Retina (tissue), 1 donor: ENCODE results near the gene COL27A1.

Experiments
- DNase-seq: peaks from one replicate; pipeline ENCODE4 v3.0.0-alpha.2; 2016

Gene COL27A1

DNA sequence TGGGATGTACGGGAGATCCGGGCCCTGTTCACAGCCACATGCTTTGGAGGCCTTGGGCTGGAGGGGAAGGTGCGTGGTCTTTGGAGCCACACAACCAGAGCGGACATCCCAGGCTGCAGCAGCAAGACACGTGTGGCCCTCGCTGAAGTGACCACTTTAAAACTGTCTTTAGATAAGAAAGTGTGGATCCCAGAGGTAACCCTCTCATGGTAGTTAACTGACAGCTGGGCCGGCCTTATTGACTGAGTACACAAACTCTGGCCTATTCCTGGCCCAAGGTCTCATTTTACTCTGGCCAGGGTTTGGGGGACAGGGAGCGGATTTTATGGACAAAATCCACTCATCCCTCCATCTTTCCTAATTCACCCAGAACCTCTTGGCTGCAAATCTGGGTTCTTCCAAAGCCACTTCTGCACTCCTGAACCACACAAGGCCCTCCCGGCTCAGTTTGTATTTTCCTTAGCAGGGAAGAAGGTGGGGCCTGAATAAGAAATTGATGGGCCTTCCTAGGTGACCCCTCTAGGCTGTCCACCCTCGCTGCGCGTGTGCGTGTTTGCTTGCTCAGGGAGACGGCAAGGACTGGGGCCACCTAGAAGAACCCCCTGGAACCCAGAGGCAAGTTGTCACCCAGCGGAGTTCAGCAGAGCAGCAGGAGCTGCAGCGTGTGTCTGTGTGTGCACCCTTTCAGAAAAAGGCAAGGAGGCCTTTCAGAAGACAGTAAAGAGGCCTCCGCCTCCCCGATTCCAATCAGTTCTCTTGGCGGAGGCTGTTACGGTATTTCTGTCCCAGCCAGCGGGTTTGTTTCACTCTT is 94.3 kb downstream of the COL27A1 start:
- DNase-seq, result no peak

DNA sequence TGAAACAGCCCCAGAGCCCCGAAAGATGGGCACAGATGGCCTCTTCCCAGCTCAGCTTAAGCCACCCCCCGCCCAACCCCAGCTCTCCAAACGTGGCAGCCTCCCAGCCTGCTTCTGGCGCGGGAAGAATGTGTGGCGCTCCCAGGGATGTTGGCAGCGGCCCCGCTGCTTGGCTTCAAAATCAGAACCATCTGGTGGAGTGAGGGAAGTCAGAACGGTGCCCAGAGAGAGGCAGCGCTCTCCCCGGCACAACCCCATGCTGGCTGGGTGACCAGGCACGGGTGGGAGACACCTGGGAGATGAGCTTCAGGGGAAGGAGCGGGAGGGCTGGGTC is 94.9 kb downstream of the COL27A1 start:
- DNase-seq, result no peak

DNA sequence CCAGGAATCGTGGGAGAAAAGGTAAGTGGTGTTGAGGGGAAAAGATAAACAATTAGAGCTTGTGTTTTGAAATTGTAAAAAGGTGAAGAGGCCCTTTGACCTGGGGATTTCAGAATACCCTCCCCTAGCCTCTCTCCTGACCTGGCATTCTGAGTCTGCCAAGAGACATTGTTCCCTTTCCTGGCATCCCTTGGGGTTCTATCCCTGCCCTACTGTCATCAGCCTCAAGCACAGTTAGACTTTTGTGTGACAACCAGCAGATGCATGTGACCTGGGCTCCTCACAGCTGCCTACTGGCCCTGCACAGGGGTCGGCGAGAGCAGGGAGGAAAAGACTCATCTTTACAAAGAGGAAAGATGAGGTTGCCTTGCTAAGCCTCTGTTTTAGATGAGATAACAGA is 95.3 kb downstream of the COL27A1 start:
- no peak for DNase-seq

DNA sequence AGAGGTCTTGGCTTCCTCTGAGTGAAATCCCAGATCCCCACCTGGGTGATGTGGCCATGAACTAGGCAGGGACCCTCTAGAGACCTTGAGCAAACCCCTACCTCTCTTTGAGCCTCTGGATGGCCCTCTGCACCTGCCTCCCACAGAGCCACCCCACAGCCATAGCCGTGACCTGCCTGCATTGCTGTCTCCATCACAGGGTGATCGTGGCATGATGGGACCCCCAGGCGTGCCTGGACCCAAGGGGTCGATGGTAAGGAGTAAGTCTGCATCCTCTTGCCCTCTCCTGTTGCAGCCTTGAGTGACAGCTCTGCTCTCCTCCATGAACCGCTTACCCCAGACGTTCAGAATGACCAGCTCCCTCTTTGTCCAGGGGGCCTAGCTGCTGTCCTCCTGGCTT is 97.1 kb downstream of the COL27A1 start:
- no peak for DNase-seq

DNA sequence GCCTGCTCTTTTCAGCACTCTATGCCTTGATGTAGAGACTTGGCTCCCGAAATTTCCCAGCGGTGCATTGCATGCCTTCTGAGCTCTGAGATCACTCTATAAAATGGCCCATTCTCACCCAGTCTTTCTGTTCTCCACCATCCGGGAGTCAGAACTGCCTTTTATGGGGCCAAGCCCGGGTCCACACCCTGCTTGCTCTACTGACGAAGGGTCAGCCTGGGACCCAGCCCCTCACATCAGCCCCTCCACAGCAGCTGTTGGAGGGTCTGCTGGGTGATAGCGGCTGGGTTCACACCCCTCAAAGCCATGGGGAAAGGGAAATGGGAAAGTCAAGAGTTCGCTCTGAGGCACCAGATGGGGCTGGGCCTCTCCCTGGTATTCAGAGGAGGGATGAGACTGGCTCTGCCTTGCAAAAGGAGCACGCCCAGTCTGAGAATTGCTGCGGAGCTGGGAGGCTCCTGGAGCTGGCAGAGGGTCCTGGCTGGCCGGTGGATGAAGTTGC is 101.5 kb downstream of the COL27A1 start:
- no peak for DNase-seq

DNA sequence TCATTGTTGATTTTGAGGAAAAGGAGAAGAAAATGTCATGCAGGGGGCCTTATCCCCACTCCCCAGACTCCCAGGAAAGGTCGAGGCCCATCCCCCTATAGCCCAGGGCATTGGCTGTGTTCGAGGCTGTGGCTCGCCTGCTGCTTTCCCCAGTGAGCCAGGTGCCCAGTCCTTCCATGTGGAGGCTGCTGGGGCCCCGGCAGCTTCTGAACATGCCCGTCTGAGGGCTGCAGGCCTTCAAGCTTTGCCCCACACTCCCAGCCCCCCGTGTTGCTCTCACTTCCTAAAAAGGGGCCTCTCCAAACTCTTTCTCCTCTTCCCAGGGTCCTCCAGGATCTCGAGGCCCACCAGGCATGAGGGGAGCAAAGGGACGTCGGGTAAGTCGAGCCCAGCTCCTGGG is 102.9 kb downstream of the COL27A1 start:
- no peak for DNase-seq

DNA sequence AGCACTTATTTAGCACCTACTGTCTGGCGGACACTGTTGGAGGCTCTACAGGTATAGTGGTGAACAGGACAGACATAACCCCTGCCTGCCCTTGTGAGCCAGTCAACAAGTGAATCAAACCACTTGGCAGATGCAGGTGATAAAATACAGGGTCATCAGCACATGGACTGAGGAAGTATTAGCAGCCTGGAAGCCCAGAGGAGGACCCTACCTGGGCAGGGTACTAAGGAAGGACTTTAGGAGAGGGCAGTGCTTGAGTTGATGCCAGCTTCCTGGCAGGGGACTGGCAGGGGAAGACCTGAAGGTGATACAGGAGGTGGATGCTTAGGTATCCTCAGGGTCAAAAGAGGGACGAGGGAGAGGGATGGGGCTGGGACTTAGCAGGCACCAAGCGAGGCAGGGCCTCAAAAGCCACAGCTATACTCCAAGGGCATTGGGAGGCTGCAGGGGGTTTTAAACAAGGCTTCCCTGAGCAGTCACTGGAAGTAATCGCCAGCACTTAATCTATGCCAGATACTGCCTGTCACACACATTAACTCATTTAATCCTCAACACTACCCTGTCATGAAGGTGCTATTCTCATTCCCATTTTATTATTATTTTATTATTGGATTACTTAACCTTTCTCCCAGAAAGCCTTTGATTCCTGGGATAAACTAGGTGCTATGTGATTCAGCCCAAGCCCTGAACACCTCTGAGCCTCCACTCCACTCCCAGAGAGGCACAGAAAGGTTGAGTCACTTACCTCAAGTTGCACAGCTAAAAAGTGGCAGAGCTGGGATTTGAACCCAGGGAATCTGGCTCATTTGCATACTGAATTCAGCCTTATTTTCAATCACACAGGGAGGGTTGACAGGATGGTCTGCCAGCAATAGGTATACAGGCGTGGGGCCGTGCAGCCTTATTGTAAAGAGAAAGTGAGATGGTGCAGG is 103.8 kb downstream of the COL27A1 start:
- DNase-seq, result no peak

DNA sequence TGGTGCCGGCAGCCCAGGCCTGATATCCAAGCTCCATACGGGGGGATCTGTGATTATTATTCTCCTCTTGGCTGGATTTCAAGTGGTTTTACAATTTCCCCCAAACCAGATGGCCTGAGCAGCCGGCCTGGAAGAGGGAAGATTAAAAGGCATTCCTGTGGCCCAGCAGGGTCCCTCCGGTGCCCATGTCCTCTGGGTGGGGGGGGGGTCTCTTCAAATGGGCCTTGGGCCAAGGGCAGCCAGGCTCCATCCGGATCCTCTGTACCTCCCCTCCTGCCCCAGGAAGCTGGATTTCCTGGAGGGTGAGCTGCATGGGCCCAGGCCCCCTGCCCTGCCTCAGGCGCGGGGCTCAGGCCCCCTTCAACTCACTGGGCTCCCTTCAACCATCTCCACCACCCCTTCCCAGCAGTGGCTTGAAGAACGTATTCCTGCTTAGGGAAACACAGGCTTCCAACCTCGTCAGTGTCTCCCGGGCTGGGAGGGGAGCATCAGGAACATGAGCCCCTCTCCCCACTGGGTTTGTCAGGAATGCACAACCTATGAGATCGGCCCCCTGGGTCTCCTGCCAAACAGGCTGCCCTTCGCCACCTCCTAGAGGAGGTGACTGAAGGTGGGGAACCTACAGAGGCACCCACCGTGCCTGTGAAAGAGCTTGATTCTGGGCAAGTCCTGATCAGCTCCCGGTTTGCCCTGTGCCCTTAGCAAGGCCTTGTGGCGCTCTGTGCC is 104.6 kb downstream of the COL27A1 start:
- DNase-seq, result no peak

DNA sequence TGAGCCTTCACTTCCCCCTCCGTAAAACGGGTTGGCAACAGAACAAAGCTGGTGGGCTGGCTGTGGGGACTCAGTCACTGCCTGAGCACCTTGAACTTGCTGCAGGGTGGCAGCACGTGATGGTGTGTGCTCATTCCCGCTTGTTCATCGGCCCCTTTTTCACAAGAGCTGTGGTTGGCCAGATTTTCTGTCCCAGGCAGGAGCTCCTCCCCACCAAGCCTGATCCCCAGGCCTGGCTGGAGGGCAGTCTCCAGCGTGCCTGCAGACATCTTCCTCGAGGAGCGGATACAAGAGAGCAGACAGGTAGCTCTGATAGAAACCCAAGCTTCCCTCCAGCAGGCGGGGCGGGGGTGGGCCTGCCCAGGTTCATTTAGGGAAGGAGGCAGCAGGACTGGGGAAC is 105.7 kb downstream of the COL27A1 start:
- DNase-seq, result no peak

DNA sequence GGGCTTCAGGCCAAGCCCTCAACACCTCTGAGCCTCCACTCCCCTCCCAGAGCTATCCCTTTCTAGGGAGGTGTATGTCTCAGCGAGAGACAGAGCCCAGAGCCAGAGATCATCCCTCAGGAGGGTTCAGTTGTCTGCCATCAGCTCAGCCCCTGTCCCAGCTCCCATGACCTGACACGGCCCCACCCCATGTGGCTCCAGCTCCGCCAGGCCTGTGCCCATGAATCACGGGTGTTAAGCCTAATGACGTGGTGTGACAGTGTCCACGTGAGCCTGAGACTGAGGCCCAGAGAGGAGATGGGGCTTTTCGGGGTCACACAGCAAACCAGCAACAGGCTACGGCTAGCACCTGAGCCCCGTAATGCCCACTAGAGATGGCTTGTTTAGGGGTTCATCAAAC is 106.7 kb downstream of the COL27A1 start:
- no peak for DNase-seq

DNA sequence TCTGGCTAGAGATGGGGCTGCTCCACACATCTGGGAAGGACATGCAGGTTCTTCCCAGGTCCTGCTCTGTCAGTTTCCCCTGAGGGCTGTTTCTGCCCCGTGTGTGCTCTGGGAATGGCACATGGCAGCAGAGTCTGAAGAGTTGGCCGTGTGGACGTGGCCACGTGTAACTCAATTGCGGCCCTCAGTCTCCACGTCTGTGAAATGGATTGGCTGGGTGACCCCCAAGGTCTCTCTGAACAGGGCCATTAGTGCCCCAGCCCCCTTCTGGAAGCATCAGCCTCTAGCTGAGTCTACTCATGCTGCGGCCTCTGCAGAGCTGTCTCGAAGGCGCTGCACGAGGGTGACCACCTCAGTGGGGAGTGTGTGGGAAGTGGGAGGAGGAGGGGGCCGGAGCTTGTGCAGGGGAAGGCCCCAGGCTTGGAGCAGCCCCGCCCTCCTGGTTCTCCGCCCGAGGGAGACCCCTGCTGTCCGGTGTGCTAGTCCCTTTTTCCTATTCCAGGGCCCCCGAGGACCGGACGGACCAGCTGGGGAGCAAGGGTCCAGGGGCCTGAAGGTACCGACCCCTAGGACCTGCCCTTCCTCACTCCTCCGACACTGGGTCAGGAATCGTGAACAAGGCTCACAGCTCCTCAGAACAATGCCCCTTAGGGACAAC is 108.6 kb downstream of the COL27A1 start:
- peak; percentile 50 for DNase-seq

DNA sequence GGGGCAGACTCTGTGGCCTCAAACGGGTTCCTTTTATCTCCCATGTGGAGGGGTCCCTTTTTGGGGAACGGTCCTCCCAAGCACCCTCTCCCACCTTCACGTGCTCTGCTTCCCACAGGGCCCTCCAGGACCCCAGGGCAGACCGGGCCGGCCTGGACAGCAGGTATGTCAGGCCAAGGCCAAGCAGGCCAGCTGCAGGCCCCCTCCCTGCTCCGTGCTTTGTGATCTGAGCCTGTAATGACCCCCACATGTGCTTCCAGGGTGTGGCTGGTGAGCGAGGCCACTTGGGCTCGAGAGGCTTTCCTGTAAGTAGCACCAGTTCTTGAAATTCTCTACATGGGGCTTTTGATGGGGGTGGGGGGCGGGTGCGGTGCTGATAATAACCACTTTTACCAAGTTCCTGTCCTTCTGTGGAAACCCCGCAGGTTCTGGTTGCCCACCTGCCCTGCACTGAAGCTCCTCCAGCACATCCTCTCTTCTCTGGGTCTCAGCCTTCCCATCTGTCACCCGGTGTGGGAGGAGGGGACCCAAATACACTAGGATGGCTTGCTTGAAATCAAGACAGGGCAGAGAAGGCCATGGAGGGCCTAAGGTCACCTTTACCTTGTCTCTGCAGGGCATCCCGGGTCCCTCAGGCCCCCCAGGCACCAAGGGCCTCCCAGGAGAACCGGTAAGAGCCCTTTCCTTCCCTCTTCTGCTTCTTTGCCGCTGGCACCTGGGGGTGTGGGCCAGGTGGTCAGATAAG is 109.6 kb downstream of the COL27A1 start:
- DNase-seq, result no peak

DNA sequence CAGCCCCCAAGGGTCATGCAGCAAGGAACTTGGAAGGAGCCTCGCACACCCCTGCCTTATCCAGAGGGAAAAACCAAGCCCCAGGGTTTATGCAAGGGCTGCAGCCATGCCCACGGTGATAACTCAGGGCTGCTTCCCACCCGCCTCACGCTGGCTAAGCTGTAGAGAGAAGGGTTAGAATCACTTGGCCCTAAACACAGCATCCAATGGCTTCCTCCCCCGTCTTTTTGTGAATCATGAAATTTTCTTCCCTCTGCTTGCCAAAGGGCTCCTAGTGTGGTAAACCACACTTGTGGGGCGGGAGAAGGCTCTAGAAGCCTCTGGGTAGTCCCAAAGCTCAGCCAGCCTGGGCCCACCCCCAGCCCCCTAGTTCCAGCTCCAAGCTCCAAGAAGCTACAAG is 111.6 kb downstream of the COL27A1 start:
- no peak for DNase-seq

DNA sequence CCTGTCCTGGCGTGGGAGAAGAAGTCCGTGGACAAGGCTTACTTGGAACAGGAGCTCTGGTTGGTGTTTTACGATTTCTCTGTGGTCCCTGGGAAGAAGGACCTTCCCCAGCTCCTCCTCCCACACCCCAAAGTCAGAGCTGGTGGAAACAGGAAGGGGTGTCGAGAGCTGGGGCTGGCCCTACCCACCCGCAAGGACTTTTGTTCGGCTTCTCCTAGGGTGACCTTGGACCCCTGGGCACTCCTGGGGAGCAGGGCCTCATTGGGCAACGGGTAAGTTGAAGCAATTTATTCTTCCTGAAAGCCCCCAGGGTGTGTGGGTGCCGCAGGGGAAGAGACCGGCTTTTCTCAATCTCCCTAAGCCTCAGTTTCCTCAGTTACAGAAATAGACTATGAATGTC is 113.7 kb downstream of the COL27A1 start:
- DNase-seq, result no peak

DNA sequence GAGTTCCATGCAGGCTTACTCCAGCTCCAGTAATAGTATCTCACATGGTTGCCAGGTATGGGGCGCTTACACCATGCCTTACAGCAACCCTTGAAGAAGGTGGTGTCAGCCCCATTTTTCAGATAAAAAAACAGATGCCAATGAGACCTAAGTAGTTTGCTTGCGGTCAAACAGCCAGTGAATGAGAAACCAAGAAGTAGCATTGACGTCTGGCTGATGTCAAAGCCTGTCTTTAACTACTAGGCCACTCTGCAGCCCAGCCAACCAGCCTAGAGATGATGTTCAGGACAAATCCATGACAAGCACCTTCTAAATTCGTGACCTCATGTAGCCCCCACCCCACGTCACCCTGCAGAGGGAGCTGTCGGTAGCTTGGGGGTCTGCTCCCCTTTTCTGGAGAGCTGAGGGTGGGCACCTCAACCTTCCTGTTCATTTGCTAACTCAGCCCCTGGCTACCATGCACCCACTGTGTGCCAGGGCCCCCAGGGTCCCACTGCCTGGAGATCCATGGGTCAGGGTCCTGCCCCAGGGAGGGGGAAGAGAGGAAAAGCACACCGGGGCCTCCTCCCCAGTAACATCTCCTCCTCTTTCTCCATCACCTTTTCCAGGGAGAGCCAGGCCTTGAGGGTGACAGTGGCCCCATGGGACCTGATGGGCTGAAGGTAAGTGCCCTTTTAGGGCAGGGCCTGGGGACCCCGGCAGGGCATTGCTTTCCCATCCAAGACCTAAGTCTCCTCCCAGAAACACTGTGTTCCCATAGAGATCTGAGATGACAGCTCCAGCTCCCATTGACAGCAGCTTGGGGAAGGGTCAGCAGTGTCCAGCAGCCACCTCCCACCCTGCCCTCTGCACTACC is 115.0 kb downstream of the COL27A1 start:
- no peak for DNase-seq

DNA sequence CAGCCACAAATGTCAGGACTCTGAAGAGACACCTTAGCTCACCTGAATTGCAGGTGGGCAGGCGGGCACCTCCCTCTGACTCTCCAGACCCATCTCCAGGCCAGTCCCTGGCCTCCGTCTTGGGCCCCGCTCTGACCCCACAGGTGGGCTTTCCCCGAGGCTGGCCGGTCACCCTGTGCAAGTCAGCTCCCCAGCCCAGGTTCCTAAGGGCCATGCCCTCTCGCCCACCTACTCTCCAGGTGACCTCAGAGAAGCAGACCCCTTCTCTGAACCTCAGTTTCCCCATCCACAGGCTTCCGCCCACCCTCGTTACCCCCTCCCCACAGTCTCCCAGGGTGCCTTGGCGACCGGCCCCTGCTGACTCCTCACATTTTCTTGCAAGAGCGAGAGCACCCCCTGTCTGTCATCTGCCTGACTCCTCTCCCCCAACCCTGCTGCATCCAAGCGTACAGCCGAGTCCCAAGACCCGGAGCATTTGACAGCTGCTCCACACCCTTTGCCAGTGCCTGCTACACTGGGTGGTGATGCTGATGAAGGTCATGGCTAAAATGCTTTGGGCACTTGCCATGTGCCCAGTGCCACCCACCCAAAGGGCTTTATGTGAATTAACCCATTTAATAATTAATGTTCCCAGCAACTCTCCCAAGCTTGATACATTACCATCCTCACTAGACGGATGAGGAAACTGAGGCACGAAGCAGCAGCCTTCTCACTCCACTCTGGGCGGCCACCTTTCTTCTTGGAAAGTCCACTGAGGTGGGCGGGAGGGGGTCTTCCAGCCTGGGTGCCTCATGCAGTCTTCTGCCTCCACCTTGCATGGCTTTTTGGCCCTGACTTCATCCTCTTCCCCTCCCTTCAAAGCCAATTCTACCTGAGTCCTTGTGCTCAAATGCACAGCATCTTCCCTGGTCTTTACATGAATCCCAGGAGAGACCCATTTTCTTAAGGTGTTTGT is 116.5 kb downstream of the COL27A1 start:
- DNase-seq, result no peak

DNA sequence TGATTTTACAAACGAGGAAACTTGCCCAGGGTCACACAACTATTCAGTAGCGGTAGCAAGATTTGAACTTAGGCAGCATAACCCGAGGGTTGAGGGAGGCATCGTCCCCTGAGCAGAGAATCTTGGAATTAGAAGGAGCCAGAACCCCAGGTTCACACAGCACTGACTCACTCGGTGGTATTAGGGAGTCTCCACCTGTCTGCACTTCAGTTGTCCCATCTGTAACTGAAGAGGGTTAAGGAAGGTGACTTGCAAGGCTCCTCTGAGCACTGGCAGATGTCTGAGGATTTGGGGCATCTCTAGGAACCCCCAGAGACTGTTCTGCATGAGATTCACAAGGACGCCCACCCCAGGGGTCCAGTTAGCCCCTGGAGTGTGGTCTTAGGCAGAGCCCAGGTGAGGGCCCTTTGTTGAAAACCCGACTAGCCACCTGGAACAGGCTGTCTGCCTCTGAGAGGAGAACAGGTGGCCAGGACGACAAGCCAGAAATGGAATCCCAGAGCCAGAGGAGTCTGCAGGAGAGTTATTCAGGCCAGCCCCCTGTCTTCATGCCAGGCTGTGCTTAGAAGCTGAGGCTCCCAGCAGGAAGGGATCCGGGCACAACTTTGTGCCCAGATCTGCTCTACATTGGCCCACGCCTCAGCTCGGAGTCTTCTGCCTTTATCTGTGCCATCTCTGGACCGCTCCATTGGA is 117.5 kb downstream of the COL27A1 start:
- DNase-seq, result no peak

DNA sequence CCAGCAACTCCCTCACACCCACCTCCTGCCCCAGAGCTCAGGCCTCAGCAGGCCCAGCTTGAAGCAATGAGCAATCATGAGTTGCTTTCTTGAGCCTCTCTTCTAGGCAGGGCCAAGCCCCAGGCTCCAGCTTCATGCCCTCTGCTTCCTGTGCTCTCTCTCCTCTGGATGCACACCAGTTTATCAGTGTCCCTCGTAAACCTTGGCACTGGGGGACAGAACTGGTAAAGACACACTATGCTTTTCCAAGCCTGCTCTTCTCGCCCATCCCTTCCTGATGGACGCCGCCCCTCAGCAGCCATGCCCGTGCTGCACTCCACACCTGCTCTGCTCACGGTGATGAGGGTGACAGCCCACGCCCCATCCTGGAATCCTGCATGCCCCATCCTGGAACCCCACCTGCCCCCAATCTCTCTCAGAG is 118.1 kb downstream of the COL27A1 start:
- DNase-seq, result no peak

DNA sequence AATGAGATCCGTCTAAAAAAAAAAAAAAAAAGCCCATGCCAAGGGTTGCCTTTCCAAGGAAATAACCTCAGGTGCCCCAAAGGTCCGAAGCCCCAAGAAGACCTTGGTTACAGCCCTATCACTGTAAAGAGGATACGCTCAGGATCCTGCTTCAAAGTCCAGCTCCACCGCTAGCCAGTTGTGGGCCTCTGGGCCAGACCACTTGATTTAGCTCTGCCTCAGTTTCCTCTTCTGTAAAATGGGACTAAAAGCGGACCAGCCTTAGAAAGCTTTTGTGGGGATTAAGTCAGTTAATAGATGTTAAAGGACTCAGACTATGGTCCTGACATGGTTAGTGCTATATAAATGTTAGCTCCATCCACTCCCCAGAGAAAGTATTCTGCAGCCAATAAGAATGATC is 118.9 kb downstream of the COL27A1 start:
- no peak for DNase-seq
